GM15510 (cell line): ENCODE data around the gene PLPP7.

ENCODE experiments used
- POLR2A ChIP-seq: IDR thresholded peaks from 3 replicates; pipeline ENCODE4 v1.6.1; 2011; ENCODE audit warnings: borderline replicate concordance; ENCODE audit not compliant: insufficient read length; ENCODE audit errors: extremely low read depth

The PLPP7 gene

DNA sequence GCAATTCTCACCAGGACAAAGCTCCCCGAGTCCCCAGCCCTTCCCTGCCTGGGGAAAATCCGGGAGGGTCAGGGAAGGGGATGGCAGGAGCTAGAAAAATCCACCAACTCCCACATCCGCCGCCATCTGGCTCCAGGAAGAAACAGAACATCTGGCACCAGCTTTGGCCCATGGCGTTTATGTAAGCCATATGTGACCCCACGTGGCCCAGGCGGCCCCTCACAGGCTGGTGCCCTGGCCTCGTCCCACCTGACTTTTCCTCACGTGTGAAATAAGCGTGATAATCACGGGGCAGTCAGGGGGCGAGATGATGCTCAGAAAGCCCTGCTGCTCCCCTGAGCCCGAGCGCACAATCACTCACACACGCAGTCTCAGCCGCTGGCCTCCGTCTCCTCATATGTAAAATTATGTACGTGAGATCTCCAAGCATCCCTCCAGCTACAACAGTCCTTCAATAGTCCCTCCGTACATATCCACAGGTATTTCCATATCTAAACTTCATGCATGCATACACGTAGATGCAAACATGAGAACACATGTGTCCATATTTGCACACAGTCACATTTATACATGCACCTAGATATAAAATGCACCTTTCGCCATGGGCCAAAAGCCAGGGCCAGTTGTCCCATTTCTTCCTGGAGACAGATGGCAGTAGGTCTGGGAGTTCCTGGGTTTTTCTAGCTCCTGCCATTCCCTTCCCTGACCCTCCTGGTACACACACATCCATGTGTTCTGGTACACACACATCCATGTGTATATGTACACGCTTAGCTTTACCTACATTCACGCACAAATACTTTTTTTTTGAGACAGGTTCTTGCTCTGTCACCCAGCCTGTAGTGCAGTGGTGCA is 28.9 kb downstream of the PLPP7 start:
- no peak for TF ChIP-seq POLR2A

GRCh38 chr9:131319486-131319885 is 30.0 kb downstream of the PLPP7 start:
- TF ChIP-seq POLR2A, result no peak

GRCh38 chr9:131320031-131320685 is 30.6 kb downstream of the PLPP7 start:
- TF ChIP-seq POLR2A, result no peak

- no peak for TF ChIP-seq POLR2A
Observed at GRCh38 chr9:131323629-131324028, 34.1 kb downstream of the PLPP7 start.

DNA sequence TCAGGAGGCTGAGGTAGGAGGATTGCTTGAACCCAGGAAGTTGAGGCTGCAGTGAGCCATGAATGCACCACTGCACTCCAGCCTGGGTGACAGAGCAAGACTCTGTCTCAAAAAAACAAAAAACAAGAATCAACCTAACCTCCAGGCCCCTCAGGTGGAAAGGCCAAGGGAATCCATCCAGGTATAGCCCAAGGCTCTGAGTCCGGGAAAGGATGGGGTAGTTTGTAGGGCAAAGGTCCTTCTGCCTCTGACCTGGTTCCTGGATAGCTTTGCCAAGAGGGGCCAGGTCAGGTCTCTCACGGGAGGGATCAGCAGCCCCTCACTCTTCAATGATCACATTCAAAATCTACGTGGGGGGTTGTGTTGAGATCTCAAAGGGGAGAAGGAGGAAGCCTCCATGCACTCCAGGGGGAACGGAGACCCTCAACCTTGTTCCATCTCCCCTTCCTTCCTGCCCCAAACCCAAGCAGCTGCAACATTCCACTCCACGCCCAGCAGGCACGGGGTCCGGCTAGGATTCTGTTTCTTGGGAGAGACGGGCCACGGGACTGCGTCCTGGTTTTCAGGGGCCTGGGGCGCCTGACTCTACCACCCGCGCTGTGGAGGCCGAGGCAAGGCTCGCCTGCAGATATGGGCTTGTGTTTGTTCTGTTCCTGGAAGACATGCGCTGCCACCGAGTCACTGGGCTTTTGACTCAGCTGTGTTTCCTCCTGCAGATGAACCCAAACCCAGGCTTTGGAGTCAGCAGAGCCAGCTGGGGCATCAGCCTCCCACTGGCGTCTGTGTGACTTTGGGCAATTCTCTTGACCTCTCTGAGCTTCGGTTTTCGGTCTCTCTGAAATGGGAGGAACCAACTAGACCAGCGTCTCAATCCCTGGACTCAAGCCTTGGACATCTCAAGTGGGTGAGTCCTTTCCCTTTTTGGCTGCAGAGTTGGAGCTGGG is 35.5 kb downstream of the PLPP7 start:
- TF ChIP-seq POLR2A, result no peak

GRCh38 chr9:131329241-131329641 is 39.7 kb downstream of the PLPP7 start:
- no peak for TF ChIP-seq POLR2A

- TF ChIP-seq POLR2A, result no peak
Observed at GRCh38 chr9:131330814-131331600, 41.5 kb downstream of the PLPP7 start.

GRCh38 chr9:131333771-131334628 is 44.5 kb downstream of the PLPP7 start:
- TF ChIP-seq POLR2A, result no peak

- TF ChIP-seq POLR2A, result no peak
Observed at GRCh38 chr9:131334629-131335367, 45.3 kb downstream of the PLPP7 start.

DNA sequence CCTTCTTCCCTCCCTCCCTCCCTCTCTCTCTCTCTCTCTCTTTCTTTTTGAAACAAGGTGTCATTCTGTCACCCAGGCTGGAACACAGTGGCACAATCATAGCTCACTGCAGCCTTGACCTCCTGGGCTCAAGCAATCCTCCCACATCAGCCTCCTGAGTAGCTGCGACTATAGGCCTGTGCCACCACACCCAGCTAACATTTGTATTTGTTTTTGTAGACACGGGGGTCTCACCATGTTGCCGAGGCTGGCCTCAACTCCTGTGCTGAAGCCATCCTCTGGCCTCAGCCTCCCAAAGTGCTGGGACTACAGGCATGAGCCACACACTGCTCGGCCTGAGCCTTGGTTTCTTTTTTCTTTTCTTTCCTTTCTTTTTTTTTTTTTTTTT is 45.8 kb downstream of the PLPP7 start:
- TF ChIP-seq POLR2A, result no peak

- TF ChIP-seq POLR2A, result no peak
Observed at GRCh38 chr9:131337131-131337848, 47.8 kb downstream of the PLPP7 start.

- no peak for TF ChIP-seq POLR2A
Observed at GRCh38 chr9:131346559-131346958, 57.0 kb downstream of the PLPP7 start.
